Right hindlimb (tissue), 1 donor: ENCODE data around the gene FBXO42.
"Not testable (repeated sequence)": the region's sequence is repeated elsewhere in the genome, so short reads cannot be mapped to it uniquely, and the experiment has no call there.

Experiments used
- DNase-seq: peaks from one replicate; pipeline ENCODE4 v3.0.0-alpha.2; 2018

The FBXO42 gene

DNA sequence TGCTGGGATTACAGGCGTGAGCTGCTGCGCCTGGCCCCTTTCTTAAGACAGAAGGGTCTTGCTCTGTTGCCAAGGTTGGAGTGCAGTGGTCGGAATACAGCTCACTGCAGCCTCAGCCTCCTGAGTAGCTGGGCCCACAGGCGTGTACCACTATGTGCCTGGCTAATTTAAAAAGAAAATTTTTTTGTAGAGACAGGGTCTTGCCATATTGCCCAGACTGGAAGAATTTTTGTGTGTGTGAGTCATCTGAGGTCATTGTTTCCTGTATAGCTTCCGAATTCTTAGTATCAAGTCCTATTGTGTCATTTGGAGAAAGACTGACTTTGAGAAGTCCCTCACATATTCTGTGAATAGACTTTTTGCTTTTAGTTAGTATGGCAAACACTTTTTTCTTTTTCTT lies 19.4 kb upstream of the FBXO42 start:
- DNase-seq: no peak

DNA sequence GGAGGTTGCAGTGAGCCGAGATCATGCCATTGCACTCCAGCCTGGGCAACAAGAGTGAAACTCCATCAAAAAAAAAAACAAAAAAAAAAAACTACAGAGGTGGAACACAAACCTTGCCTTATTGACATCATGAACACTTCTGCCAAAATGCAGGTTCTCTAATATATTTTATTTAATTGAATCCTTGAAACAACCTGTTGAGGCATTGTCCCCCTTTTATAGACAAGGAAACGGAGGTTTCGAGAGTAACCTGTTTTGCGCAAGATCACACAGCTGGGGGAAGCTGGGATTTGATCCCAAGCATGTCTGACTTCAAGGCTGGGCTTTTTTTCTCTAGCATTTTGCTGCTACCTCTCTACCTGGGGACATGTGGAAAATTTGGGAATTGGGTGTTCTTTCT lies 17.5 kb upstream of the FBXO42 start:
- no peak for DNase-seq

DNA sequence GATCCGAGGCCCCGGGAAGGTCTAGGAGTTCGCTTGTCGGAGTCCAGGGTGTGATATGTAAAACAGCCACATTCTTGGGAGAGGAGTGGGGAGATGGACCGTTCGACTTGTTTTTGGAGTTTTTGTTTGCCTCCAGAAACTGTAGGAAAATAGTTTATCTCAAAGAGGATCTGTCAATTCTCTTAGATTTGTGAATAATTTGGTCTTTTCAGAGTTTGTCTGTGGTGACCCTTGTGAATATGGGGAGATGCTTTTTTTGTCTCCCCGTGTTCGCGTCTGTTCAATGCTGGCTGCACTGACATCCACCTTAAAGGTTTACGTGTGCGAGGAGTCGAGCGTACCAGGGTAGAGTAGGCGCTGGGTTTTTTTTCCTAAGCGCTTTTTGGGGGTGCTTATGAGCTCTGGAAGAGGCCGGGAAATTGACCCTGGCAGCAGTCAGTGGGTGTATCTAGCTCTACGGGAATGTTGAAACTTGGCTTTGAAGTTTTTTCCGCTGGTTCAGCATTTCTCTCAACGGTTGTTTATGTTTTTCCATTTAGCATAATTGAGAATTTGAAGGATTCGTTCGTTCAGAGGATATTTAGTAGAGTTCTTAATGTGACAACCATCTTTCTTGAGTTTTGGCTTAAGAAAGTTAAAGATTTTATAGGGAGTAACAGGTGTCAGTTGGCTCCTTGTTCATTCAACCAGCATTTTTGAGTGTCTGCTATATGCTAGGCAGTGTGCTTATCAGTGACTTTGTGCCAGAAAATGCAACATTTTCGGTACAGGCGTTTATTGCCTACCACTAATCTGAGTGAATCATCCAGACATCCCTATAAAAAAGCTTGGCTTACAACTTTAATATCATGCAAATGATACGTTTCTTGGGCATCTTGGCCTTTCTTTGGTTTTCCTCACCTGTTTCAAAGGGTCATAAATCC lies 15.9 kb upstream of the FBXO42 start:
- peak; percentile 34 for DNase-seq

DNA sequence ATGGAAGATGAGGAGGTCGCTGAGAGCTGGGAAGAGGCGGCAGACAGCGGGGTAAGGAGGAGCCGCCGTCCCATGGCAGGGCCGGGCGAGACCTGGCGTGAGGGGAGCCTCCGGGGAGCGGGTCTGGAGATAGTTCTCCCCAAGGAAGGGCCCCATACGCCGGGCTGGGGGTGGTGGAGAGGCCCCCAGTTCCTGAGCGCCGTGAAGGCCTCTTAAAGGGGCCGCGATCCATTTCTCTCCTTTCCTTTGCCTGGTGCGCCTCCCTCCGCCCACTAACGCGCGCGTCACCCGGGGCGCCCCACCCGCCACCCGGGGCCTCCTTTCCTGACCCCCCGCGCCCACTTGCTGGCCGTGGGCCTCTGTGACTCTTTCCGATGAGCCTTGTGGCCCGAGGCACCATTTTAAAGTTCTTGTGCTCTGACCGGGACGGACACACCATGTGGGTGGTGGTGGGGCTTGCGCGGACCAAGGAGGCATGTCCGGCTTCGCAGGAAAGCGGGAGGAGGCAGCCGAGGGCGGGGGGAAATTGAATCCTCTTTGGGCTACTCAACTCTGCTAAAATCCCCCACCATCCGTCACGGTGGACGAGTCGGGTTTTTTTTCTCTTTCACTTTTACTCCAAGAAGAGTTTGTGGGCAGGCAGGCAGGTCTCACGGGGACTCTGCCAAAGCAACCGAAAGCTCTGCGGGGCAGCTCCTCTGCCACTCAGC lies 15.1 kb upstream of the FBXO42 start:
- DNase-seq: peak; percentile 94

DNA sequence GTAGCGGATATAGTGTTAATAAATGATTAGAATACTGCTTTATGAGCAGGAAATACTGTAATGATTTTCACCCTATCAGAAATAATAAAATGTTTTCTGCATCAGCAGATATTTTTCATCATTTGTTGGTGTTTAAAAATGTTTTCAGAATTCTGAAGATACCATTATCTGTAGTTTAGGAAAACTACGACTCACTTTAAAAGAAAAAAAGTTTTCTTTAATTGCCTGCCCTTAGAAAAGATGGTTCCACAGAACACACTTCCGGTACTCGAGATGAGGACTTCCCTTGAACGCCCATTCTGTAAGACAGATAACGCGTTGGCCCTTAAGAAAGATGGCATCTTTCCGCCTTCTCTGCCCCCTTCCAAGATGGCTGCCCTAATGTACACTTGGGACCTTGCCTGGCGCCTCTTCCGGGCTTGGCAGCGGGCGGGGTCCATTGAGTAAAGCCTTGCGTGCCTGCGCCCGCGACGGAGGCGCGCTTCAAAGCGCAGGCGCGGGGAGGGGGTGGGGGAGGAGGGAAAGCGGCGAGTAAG lies 14.5 kb upstream of the FBXO42 start, which contains the start of gene SZRD1:
Gene SZRD1, plus strand, starts transcription at position 521 of the 536 bp plus-strand sequence. CDS start 16 bp downstream, outside the sequence.
- peak; percentile 99 for DNase-seq

DNA sequence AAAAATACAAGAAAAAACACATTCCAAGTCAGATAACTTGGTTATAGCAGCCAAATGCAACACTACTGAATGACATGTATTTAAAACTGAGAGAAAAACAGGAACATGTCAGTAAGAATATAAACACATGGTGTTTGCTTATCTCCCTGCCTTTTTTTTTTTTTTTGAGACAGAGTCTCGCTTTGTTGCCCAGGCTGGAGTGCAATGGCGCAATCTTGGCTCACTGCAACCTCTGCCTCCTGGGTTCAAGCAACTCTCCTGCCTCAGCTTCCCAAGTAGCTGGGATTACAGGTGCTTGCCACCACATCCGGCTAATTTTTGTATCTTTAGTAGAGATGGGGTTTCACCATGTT lies 12.8 kb upstream of the FBXO42 start:
- DNase-seq: not testable (repeated sequence)

DNA sequence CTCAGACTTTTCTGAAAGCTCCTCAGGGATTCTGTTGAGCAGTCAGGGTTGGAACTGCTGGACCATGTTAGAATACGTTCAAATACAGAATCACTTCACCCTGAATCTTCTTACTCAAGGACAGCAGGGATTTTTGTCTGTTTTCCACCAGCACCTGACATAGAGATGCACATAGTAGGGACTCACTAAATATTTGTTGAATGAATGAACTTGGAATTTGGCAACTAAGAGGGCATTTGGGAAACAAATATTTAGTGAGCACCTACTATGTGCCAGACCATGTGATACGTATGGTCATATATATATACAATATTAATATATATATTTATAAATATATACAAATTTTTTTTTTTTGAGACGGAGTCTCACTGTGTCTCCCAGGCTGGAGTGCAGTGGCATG lies 4.6 kb upstream of the FBXO42 start:
- DNase-seq: no peak

DNA sequence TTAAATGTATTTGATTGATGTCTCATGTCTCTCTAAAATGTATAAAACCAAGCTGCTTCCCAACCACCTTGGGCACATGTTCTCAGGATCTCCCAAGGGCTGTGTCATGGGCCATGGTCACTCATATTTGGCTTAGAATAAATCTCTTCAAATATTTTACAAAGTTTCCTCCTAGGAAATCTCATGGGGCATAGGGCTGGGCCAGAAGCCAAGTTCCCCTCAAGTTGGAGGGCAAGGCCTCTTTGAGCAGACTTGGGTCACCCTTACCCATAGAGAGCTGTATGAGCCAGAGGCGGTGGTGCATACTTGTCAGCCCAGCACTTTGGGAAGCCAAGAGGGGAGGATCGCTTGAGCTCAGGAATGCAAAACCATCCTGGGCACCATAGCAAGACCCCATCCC lies 2.3 kb upstream of the FBXO42 start:
- no peak for DNase-seq

DNA sequence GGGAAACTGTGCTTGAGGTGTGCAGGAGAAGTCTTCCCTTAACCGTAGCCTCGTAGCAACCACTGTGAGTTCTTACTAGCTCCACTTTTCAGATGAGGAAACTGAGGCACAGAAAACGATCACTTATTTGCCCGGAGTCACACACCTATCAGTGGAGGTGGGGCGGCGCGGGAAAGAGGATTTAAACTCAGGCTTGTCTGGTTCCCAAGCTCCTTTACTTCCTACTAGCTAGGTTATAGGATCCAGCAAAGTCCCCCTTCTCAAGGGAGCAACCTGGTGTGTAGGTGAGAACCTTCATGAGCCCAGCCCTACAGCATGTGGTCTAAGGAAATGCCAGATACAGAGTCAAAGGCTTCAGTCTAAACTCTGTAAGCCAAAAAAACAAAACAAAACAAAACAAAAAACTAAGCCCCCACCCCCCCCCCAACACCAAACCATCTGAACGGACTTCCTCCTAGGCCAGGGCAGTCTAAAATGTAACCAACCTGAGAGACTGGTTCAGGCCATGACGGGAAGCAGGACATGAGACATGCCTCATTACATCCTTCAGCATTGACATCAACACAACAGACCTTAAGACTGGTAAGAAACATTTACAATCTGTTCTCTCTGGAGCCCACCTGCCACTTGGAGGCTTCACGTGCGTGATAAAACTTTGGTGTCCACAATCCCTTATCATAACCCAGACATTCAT lies 709 bp upstream of the FBXO42 start:
- DNase-seq: no peak

DNA sequence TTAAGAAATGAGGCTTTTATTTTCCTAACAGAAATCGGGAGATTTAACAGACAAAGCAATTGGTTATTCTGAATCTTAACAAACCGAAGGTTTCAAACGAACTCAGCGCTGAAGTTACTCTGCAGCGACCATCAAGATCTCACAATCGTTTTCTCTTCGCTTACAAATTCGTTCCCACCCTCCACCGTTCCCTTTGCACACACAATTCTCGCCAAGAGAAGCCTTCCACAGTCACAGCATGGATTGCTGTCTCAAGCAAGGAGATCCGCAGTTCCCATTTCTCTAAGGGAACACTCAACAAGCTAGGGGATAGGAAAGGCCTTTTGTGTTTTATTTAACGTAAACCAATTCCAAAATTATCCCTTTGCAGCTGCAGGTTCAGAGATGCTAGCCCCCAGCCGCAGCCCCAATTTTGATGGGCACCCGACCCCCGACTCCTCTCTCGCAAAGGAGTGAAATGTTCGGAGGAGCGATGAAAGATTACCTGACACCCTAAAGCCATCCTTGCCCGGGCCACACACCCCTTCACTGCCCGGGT lies 755 bp downstream of the FBXO42 start:
- DNase-seq: peak; percentile 37

DNA sequence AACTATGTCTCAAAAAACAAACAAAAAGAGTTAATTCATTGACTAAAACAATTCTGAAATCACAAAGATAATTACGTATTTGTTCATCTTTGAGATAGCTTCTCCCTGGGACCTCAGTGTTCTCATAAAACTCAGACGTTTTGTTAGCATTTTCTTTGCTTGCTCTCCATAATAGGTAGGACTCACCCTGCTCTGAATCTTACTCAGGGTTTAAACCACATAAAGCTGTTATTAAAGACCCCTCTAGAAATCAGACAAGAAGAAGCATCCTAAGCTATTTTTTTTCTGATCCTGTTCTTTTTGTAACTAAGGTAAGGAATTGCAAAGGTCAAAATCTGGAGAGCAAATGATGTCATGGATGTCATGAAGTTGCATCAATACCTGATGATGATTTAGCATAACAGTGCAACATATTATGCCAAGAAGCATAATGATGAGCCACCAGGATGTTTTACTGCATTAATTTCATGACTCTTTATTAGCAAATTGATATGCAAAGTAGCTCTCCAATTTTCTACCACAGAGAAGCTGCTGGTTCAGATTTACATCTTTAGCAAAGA lies 2.4 kb downstream of the FBXO42 start:
- DNase-seq: no peak

DNA sequence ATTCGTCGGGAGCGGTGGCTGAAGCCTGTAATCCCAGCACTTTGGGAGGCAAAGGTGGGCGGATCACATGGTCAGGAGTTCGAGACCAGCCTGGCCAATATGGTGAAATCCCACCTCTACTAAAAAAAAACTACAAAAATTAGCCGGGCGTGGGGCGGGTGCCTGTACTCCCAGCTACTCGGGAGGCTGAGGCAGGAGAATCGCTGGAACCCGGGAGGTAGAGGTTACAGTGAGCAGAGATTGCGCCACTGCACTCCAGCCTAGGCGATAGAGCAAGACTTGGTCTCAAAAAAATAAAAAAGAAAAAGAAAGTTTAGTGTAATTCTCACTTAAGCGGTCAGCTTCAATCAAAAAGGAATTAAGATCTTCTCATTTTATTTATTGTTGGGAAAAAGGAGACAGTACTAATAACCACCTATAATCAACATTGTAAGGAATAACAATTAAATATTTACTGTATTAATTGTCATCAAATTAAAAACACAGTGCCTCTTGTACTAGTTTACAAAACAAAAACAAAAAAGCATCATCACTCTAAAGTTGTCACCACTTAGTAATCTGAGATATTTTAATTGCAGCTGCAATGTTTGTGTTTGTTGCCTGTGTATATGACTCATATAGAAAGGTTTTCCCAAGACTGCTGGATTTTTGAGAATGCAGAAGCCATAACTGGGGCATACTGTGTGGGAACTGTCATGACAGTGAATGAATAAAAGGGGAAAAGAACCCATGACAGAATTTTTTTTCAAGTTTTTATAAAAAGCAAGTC lies 3.7 kb downstream of the FBXO42 start:
- DNase-seq: no peak

DNA sequence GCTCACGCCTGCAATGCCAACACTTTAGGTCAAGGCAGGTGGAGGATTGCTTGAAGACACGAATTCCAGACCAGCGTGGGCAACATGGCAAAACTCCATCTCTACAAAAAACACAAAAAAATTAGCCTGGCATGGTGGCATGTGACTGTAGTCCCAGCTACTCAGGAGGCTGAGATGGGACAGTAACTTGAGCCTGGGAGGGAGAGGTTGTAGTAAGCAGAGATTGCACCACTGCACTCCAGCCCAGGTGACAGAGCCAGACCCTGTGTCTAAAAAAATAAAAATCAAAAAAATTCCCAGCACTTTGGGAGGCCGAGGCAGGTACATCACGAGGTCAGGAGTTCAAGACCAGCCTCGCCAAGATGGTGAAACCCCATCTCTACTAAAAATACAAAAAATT lies 9.0 kb downstream of the FBXO42 start:
- not testable (repeated sequence) for DNase-seq

DNA sequence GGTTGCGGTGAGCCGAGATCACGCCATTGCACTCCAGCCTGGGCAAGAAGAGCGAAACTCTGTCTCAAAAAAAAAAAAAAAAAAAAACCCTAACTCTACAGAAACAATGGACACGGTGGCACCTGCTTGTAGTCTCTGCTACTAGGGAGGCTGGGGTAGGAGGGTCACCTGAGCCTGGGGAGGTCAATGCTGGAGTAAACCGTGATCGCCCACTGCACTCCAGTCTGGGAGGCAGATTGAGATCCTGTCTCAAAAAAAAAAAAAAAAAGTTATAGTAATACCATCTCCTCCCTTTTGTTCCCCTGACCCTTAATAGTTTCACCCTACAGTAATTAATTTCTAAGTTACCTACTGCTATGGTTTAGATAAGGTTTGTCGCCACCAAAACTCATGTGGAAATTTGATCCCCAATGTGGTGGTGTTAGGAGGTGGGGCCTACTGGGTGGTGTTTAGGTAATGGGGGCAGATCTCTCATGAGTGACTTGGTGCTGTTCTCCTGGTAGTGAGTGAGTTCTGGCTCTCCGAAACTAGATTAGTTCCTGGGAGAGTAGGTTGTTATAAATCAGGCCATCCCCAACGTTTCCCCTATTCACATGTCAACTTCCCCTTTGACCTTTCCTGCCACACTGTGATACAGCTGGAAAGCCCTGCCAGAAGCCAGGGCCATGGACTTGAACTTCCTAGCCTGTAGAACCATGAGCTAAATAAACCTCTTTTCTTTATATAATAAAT lies 9.8 kb downstream of the FBXO42 start:
- no peak for DNase-seq

DNA sequence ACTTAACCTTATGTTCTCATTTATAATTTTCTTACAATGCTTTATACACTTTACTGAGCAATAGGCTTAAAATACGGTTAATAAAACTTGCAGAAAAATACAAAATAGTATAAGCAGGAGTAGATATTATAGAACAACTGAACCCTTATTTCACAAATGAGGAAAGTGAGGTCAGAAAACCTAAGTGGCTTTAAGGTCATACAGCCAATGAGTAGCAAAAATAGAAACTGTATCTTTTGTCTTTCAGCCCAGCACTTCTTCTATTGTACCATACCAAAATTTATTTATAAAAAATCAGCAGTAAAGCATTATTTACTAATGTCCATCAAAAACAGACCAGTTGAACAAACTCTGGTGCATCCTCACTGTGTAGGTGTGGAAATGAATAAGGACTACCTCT lies 11.6 kb downstream of the FBXO42 start:
- DNase-seq: no peak

DNA sequence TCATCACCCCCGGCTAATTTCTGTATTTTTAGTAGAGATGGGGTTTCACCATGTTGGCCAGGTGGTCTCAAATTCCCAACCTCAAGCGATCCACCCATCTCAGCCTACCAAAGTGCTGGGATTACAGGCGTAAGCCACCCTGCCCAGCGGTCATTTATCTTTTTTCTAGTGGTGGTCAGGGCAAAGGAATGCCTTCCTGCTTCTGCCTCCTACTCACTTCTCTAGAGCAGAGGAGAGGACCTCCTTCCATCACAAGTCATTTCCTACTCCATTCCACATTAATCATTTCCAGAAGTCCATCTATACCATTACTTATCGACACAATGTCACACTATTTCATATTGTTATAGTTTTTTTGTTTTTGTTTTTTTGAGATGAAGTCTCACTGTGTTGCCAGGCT lies 13.3 kb downstream of the FBXO42 start:
- DNase-seq: no peak

DNA sequence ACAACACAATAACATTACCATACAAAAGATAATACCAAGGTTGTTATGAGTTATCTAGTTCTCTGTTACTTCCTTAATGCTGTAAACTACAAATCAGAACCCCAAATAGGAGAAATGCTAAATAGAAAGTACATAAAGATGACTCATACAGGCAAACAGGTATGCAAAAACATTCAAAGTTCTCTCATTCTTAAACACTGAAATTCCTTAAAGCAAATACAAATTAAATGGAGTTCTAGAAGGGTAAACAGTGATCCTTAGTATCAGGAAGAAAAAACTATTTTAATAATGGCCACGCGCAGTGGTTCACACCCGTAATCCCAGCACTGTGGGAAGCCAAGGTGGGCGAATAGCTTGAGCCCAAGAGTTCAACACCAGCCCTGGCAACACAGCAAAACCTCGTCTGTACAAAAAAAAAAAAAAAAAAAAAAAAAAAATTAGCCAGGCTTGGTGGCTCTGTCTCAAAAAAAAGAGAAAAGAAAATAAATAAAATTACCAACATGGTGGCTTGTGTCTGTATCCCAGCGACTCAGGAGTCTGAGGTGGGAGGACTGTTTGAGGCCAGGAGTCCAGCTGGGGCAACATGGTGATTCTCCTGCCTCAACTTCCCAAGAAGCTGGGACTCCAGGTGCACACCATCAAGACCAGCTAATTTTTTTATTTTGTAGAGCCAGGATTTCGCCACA lies 17.5 kb downstream of the FBXO42 start:
- no peak for DNase-seq

DNA sequence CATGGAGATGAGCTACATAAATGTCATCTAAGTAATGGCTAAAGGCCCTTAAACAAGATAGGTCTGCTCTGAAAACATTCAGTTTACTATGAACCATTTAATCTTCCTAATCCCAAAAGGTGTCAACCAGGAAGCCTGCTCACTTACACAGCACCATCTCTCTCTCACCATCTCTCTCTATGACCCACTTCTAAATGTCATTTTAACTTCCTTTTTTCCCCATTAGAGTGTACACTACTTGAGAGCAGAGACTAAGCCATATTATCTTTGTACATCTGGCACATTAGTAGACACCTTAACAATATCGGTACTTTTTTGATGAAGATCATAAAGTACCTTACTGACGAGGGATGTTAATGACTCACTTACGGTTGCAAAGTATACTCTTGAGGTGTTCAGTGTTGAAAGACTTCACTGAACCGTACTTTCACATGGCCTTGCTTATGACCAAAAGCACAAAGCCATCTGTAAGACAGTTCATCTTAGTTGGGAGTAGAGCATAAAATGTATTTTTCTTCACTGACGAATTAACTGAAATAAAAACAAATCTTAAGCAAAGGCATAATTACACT lies 25.4 kb downstream of the FBXO42 start:
- no peak for DNase-seq

DNA sequence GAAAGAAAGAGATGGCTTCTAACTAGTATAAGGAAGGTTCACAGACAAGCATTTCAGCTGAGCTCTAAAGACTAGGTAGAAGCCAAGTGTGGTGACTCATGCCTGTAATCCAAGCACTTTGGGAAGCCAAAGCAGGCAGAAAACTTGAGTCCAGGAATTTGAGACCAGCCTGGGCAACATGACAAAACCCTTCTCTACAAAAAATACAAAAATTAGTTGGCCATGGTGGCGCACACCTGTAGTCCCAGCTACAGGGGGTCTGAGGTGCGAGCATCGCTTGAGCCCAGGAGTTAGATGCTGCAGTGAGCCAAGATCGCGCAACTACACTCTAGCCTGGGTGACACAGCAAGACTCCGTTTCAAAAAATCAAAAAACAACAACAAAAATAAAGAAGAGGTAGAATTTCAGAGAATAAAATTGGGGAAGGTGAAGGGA lies 27.8 kb downstream of the FBXO42 start:
- peak; percentile 52 for DNase-seq
